ENCODE measurements around the gene NQO2. TPM values are rescaled to one million over a fixed set of nuclear protein-coding genes. Genes with fewer than 3 reads are reported as not detected.

NQO2 gene
- 34.1 and 38.5 TPM in 2 replicates for total RNA-seq

GRCh38 chr6:2999618-3000557 is at the start of gene NQO2:
NQO2 (plus strand) TSS chr6:2999894; CDS start chr6:3006553, 6,659 bp downstream.

GRCh38 chr6:2971420-2972218 is 28.1 kb upstream of the NQO2 start, which contains the start of gene SERPINB6:
SERPINB6 (minus strand) TSS chr6:2971567; CDS start chr6:2959332, 12,235 bp downstream.

GRCh38 chr6:3068329-3069214 is 68.9 kb downstream of the NQO2 start, which contains the start of gene RIPK1:
RIPK1 (plus strand) TSS chr6:3068494; CDS start chr6:3076824, 8,330 bp downstream.

Other genes with a start within 250 kb of the NQO2 start
- 0.46 and 0.57 TPM in 2 replicates for gene MYLK4, start 249.0 kb upstream of the NQO2 start, total RNA-seq
- gene WRNIP1, start 234.5 kb upstream of the NQO2 start, total RNA-seq, result 36.1 and 43.2 TPM in 2 replicates
- gene SERPINB1, start 158.0 kb upstream of the NQO2 start, total RNA-seq, result 19.5 and 20.3 TPM in 2 replicates
- 6.4 TPM in 2 replicates for gene SERPINB9, start 96.6 kb upstream of the NQO2 start, total RNA-seq
- gene SERPINB6, start 28.3 kb upstream of the NQO2 start, total RNA-seq, result 97.8 and 103 TPM in 2 replicates
- gene RIPK1, start 68.6 kb downstream of the NQO2 start, total RNA-seq, result 24.0 TPM in 2 replicates
- 9.7 and 12.5 TPM in 2 replicates for gene BPHL, start 118.8 kb downstream of the NQO2 start, total RNA-seq
- 43.4 and 59.2 TPM in 2 replicates for gene TUBB2A, start 157.7 kb downstream of the NQO2 start, total RNA-seq
- gene TUBB2B, start 227.8 kb downstream of the NQO2 start, total RNA-seq, result 1.3 and 2.4 TPM in 2 replicates